Fibroblast of the aortic adventitia (primary cell): ENCODE results near the gene HABP4. TPM values are rescaled to one million over a fixed set of nuclear protein-coding genes. Genes with fewer than 3 reads are reported as not detected.

ENCODE experiments used
- DNase-seq: peaks from one replicate; pipeline ENCODE4 v3.0.0-alpha.2; 2010; ENCODE audit warnings: low read depth
- H3K4me3 ChIP-seq: 2 replicates; pipeline ENCODE4 v1.5.1; 2011; ENCODE audit warnings: low read depth, mild to moderate bottlenecking, control low read depth, low read length, moderate library complexity
- CTCF ChIP-seq: IDR thresholded peaks from 2 replicates; pipeline ENCODE4 v1.5.1; 2011; ENCODE audit warnings: mild to moderate bottlenecking, low read length, control low read depth, inconsistent platforms; ENCODE audit not compliant: insufficient read depth
- total RNA-seq: library from RNA; depleted of rRNA; stranded (reverse); fragments of >200 nt; gene quantifications from 2 replicates; pipeline ENCODE4 v1.2.3, GENCODE V29; 2012; ENCODE audit warnings: low replicate concordance

The HABP4 gene
- total RNA-seq, 1 donor = 16.7 TPM

GRCh38 chr9:96476013-96476412 lies 26.0 kb downstream of the HABP4 start:
- no peak for DNase-seq
- H3K4me3 ChIP-seq = no peak overlapping the region
- TF ChIP-seq CTCF = no peak

GRCh38 chr9:96476591-96476990 lies 26.6 kb downstream of the HABP4 start:
- TF ChIP-seq CTCF = no peak
- H3K4me3 ChIP-seq = no peak overlapping the region
- DNase-seq = peak; percentile 49

- TF ChIP-seq CTCF = no peak
- DNase-seq = peak; percentile 46
- no peak overlapping the region for H3K4me3 ChIP-seq
Observed at GRCh38 chr9:96478829-96479371, 28.9 kb downstream of the HABP4 start.

- no peak for TF ChIP-seq CTCF
- no peak for DNase-seq
- no peak overlapping the region for H3K4me3 ChIP-seq
Observed at GRCh38 chr9:96480736-96481135, 30.8 kb downstream of the HABP4 start.

GRCh38 chr9:96482476-96482875 lies 32.5 kb downstream of the HABP4 start:
- peak; percentile 51 for DNase-seq
- no peak overlapping the region for H3K4me3 ChIP-seq
- no peak for TF ChIP-seq CTCF

- TF ChIP-seq CTCF = no peak
- no peak overlapping the region for H3K4me3 ChIP-seq
- no peak for DNase-seq
Observed at GRCh38 chr9:96483197-96483596, 33.2 kb downstream of the HABP4 start.

- DNase-seq = no peak
- no peak for TF ChIP-seq CTCF
- H3K4me3 ChIP-seq = no peak overlapping the region
Observed at GRCh38 chr9:96483733-96484390, 33.9 kb downstream of the HABP4 start.
